Stimulated activated memory B cell treated with anti-CD40 and anti-IgM and Interleukin-4, amounts not matched to agents 10 μg/mL and 1 μg/mL and 100 μg/mL, for 72 hours (primary cell): Measurements from ENCODE around the gene CNBP.
"Not testable (repeated sequence)": the region's sequence is repeated elsewhere in the genome, so short reads cannot be mapped to it uniquely, and the experiment has no call there.

ENCODE experiments used
- ATAC-seq: fragments of 150-1000 bp; cut with Tn5 transposase; 2 replicates; pipeline ENCODE4 v1.10.0; 2021
- H3K27ac Mint-ChIP-seq: one replicate; pipeline ENCODE4 v1.8.0; 2022; ENCODE audit warnings: mild to moderate bottlenecking, mixed read lengths
- H3K27me3 Mint-ChIP-seq: one replicate; pipeline ENCODE4 v1.8.0; 2022; ENCODE audit warnings: mixed read lengths
- H3K36me3 Mint-ChIP-seq: one replicate; pipeline ENCODE4 v1.8.0; 2022; ENCODE audit warnings: mixed read lengths
- H3K4me1 Mint-ChIP-seq: one replicate; pipeline ENCODE4 v1.8.0; 2022; ENCODE audit warnings: mixed read lengths
- H3K4me3 Mint-ChIP-seq: one replicate; pipeline ENCODE4 v1.8.0; 2022; ENCODE audit warnings: mild to moderate bottlenecking, moderate library complexity, mixed read lengths
- H3K9me3 Mint-ChIP-seq: one replicate; pipeline ENCODE4 v1.8.0; 2022; ENCODE audit warnings: mixed read lengths

The CNBP gene

GRCh38 chr3:129199366-129199765, 15.7 kb upstream of the CNBP start:
- no peaks in the 10 kb centered on the region for H3K27me3 Mint-ChIP-seq
- H3K4me3 Mint-ChIP-seq, result no peak overlapping the region
- no peaks in the 10 kb centered on the region for H3K9me3 Mint-ChIP-seq
- ATAC-seq, result no peak
- peaks cover 19% of the 10 kb centered on the region for H3K4me1 Mint-ChIP-seq
- no peak overlapping the region for H3K27ac Mint-ChIP-seq
- H3K36me3 Mint-ChIP-seq, result no peaks in the 10 kb centered on the region

DNA sequence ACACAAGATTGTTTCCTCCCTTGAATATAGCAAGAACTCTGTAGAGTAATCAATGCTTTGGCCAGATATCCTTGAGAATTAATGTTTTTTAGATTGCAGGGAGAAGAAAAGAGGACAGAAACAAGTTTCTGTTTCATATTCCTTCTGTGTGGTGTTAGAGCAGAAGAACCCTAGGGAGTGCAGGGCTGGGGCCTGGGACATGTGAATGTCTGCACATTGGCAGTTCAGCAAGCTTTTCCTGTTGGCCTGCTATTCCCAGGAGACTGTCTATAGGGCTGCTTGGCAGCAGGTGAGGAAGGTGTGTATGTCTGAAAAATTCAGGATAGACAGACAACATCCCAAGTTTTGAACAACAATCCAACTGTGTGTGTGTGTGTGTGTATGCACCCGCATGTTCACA, 13.6 kb upstream of the CNBP start:
- Mint-ChIP-seq H3K4me1 (peaks cover 19% of the 10 kb centered on the region), H3K27ac (no peak overlapping the region)

GRCh38 chr3:129196601-129197000, 12.9 kb upstream of the CNBP start:
- ATAC-seq, result no peak
- H3K36me3 Mint-ChIP-seq, result no peaks in the 10 kb centered on the region
- no peak overlapping the region for H3K27ac Mint-ChIP-seq

More for the DNA sequence above, 13.6 kb upstream of the CNBP start:
- H3K27me3 Mint-ChIP-seq, result no peaks in the 10 kb centered on the region
- no peak for ATAC-seq
- no peak overlapping the region for H3K4me3 Mint-ChIP-seq
- H3K36me3 Mint-ChIP-seq, result no peaks in the 10 kb centered on the region
- H3K9me3 Mint-ChIP-seq, result no peaks in the 10 kb centered on the region

DNA sequence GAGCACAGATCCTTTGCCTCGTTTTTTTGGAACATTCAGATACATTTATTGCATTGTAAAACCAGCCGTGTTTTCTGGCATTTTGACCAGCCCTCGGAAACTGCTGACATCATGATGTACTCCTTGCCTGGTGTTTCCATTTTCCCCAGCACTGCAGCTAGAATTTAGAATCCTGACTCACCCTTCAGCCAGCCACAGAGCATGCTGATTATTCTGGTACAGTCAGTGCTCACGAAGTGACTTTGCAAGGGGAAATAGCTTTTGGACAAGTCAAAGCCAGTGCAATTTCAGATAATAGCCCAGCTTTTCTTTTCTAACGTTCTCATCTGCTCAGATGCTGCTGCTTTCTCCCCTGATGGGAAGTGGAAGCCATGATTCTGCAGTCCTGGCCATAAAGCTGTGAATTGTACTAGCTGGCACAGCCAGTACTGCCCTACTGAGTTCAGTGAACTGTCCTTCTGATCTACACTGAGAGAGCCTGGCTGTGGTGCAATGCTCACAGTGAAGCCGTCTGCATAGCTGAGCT, 12.1 kb upstream of the CNBP start:
- Mint-ChIP-seq H3K36me3 (no peaks in the 10 kb centered on the region), H3K4me3 (no peak overlapping the region), H3K4me1 (peaks cover 19% of the 10 kb centered on the region), H3K27ac (no peak overlapping the region), H3K9me3 (no peaks in the 10 kb centered on the region), H3K27me3 (no peaks in the 10 kb centered on the region)
- ATAC-seq, result no peak

More at GRCh38 chr3:129196601-129197000, 12.9 kb upstream of the CNBP start:
- Mint-ChIP-seq H3K27me3 (no peaks in the 10 kb centered on the region), H3K9me3 (no peaks in the 10 kb centered on the region), H3K4me1 (peaks cover 19% of the 10 kb centered on the region), H3K4me3 (no peak overlapping the region)

- not testable (repeated sequence) for H3K36me3 Mint-ChIP-seq, H3K4me3 Mint-ChIP-seq, ATAC-seq, H3K27me3 Mint-ChIP-seq, H3K9me3 Mint-ChIP-seq, H3K27ac Mint-ChIP-seq, H3K4me1 Mint-ChIP-seq
Measured at GRCh38 chr3:129189793-129190192, 6.1 kb upstream of the CNBP start.

DNA sequence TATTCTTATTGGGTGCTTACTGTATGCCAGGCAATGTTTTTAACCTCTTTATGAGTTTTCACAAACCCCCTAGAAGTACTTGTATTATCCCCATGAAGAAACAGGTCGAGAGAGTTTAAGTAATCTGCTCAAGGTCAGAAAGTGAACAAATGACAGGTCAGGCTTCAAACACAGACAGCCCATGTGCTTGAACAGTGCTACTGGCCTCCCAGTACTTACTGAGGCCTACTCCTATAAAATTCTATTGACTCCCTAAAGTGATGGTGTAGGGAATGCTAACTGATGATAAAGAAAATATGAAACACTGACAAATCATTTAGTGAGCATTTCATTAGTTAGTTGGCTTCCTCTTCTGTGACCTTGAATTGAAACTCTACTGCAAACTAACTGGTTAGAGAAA, 4.2 kb upstream of the CNBP start:
- ATAC-seq, result no peak
- H3K27ac Mint-ChIP-seq, result peak overlapping the region; percentile 81
- no peaks in the 10 kb centered on the region for H3K27me3 Mint-ChIP-seq
- peak overlapping the region; percentile 18 for H3K4me3 Mint-ChIP-seq
- H3K9me3 Mint-ChIP-seq, result no peaks in the 10 kb centered on the region
- peaks cover 11% of the 10 kb centered on the region for H3K36me3 Mint-ChIP-seq
- peaks cover 13% of the 10 kb centered on the region for H3K4me1 Mint-ChIP-seq

DNA sequence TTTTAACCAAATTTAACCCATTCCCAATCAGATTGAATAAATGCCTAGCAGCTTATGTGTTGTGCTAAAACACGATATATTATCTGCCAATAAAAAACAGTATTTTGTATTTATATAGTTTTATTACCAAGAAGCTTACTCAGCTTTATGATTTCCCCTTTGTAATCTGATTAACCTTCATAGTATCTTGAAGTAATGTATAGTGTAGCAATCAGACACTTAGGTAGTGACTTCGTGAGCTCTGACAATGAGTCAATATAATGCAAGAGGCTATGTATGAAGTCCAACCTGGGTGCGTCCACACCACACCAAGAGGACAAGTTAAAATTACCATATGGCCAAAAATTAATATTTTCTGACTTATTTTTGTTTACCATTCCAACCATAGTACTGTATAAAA, 2.1 kb upstream of the CNBP start:
- no peak overlapping the region for H3K27ac Mint-ChIP-seq
- H3K4me1 Mint-ChIP-seq, result peaks cover 31% of the 10 kb centered on the region
- peaks cover 24% of the 10 kb centered on the region for H3K36me3 Mint-ChIP-seq
- no peak for ATAC-seq
- no peak overlapping the region for H3K4me3 Mint-ChIP-seq
- H3K9me3 Mint-ChIP-seq, result no peaks in the 10 kb centered on the region
- H3K27me3 Mint-ChIP-seq, result no peaks in the 10 kb centered on the region

DNA sequence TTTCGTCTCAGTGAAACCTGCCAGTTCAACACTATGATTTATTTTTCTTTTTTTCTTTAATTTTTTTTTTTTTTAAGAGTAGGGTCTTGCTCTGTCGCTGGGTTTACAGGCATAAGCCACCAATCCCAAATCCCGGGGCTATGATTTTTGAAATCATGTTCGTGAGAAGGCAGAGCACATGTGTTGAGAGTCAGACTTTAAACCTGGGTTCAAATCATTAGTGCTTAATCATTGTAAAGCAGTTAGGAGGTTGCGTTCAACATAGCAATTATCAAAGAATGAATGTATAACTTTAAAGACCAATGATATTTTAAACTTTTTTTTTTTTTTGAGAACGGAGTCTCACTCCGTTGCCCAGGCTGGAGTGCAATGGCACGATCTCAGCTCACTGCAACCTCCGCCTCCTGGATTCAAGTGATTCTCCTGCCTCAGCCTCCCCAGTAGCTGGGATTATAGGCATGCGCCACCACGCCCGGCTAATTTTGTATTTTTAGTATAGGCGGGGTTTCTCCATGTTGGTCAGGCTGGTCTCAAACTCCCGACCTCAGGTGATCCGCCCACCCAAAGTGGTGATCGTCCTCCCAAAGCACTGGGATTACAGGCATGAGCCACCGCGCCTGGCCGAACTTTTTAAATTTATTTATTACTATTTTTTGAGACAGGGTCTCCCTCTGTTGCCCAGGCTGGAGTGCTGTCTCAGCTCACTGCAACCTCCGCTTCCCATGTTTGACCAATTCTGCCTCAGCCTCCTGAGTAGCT, 1.3 kb upstream of the CNBP start:
- peaks cover 39% of the 10 kb centered on the region for H3K4me1 Mint-ChIP-seq
- not testable (repeated sequence) for H3K27me3 Mint-ChIP-seq, ATAC-seq, H3K9me3 Mint-ChIP-seq
- peak overlapping the region; percentile 100 for H3K27ac Mint-ChIP-seq
- H3K4me3 Mint-ChIP-seq, result peak overlapping the region; percentile 95
- peaks cover 24% of the 10 kb centered on the region for H3K36me3 Mint-ChIP-seq

DNA sequence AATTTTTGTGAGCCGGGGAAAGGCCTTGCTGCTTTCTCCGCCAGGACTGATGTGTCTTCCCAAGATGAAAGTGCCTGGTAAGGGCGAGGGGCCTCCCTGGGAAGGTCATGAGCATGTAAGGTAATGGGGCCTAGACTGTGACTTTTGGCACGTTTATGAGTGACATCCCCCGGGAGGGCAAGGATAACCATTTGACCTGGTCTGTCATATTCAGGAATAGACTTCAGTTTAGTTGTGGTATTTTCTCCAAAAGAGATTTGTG, 631 bp upstream of the CNBP start:
- ATAC-seq, result no peak
- peaks cover 27% of the 10 kb centered on the region for H3K36me3 Mint-ChIP-seq
- H3K4me1 Mint-ChIP-seq, result peaks cover 46% of the 10 kb centered on the region
- no peaks in the 10 kb centered on the region for H3K9me3 Mint-ChIP-seq
- H3K27ac Mint-ChIP-seq, result peak overlapping the region; percentile 100
- no peaks in the 10 kb centered on the region for H3K27me3 Mint-ChIP-seq
- H3K4me3 Mint-ChIP-seq, result peak overlapping the region; percentile 95

DNA sequence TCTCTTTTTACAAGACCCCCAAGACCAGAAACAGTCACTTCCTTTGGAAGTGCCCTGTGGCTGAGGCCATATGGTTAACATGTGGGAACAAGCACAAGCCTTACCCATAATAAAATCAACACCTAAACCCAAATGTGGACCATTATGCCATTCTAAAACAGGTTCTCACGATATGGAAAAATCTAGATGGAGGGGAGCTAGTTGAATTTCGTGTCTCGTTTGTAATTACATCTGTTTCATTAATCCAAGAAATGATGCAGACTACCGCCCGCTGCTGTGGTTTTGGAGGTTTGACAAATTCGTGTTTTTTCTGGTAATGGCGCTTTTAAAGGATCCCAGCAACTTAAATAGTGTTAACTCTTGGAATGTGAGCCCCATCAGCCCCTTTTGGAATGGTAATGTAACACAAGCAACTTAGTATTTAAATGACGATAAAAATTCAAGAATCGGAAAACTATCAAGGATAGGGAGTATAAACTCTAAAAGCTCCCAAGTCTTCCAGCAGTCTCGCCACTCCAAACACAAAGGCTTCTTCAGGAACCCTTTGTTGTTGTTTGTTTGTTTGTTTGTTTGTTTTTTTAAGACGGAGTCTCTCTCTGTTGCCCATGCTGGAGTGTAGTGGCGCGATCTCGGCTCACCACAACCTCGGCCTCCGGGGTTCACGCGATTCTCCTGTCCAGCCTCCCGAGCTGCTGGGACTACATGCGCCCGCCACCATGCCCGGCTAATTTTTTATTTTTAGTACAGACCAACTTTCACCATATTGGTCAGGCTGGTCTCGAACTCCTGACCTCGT, 1.1 kb downstream of the CNBP start:
- peaks cover 33% of the 10 kb centered on the region for H3K36me3 Mint-ChIP-seq
- no peaks in the 10 kb centered on the region for H3K27me3 Mint-ChIP-seq
- ATAC-seq, result no peak

GRCh38 chr3:129181819-129182218, 1.9 kb downstream of the CNBP start:
- no peaks in the 10 kb centered on the region for H3K9me3 Mint-ChIP-seq
- no peak for ATAC-seq
- H3K4me1 Mint-ChIP-seq, result peaks cover 65% of the 10 kb centered on the region
- H3K27ac Mint-ChIP-seq, result peak overlapping the region; percentile 100
- H3K27me3 Mint-ChIP-seq, result no peaks in the 10 kb centered on the region
- H3K4me3 Mint-ChIP-seq, result peak overlapping the region; percentile 95
- H3K36me3 Mint-ChIP-seq, result peaks cover 34% of the 10 kb centered on the region

More for the DNA sequence above, 1.1 kb downstream of the CNBP start:
- Mint-ChIP-seq H3K9me3 (no peaks in the 10 kb centered on the region), H3K4me1 (peaks cover 58% of the 10 kb centered on the region), H3K4me3 (peak overlapping the region; percentile 95), H3K27ac (peak overlapping the region; percentile 100)

DNA sequence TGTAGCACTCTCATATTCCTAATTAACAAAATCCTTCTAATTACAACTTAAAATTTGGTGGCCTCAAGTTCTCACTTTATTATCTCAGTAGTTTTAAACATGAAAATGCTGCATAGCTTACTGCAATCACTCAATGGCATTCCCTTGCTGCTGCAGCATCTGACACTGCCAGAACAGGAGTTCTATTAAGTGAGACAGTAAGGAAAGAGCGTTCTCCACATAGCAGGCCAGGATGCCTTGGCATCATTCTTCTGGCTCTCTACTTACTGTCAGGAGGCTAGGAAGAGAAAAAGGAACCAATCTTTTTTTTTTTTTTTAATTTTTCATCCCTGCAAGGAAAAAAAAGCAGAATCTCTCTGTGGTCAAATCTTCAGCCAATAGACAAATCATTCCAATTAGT, 3.2 kb downstream of the CNBP start:
- H3K27ac Mint-ChIP-seq, result peak overlapping the region; percentile 100
- peak overlapping the region; percentile 95 for H3K4me3 Mint-ChIP-seq

DNA sequence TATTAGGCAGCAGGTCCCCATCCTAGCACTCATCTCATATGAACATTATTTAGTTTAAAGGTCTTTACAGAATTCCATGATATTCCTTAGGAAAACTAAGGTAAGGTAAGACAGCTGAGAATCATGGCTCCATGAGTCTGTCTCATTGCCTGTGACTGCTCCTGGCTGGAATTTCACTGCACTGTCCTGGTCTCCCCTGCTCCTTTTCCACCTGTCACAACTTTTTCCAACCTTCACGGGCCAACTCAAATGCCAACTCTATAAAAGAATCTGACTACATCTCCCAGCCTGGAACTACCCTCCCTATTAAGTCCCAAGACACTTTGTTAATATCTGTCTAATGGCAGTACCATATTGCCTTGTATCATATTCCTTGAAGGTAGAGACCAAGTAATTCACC, 7.6 kb downstream of the CNBP start:
- peaks cover 69% of the 10 kb centered on the region for H3K4me1 Mint-ChIP-seq
- H3K27ac Mint-ChIP-seq, result no peak overlapping the region
- H3K36me3 Mint-ChIP-seq, result peaks cover 28% of the 10 kb centered on the region
- no peaks in the 10 kb centered on the region for H3K27me3 Mint-ChIP-seq
- no peak for ATAC-seq
- no peaks in the 10 kb centered on the region for H3K9me3 Mint-ChIP-seq
- no peak overlapping the region for H3K4me3 Mint-ChIP-seq

More for the DNA sequence above, 3.2 kb downstream of the CNBP start:
- Mint-ChIP-seq H3K27me3 (no peaks in the 10 kb centered on the region), H3K4me1 (peaks cover 78% of the 10 kb centered on the region), H3K9me3 (no peaks in the 10 kb centered on the region), H3K36me3 (peaks cover 45% of the 10 kb centered on the region)
- no peak for ATAC-seq

DNA sequence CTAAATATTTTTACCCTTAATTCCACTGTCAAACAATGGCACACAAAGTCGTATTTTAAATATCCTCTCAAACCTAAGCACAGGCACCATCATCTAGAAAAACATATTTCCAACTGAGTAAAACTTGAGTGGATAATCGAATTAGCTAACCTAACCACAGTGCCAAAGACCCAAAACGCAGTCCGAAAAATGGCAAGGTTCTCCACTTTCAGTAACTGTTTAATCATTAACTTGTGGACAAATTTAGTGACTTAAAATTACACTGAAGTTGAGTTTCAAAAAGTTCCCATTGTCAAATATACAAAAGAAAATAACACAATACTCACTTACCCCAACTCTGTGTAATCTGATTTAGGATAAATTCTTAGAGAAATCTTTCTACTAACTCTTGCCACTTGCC, 10.0 kb downstream of the CNBP start:
- Mint-ChIP-seq H3K36me3 (peaks cover 33% of the 10 kb centered on the region), H3K4me1 (peaks cover 48% of the 10 kb centered on the region), H3K4me3 (no peak overlapping the region), H3K9me3 (no peaks in the 10 kb centered on the region), H3K27ac (no peak overlapping the region), H3K27me3 (no peaks in the 10 kb centered on the region)
- no peak for ATAC-seq

- Mint-ChIP-seq H3K27me3 (no peaks in the 10 kb centered on the region), H3K9me3 (no peaks in the 10 kb centered on the region), H3K36me3 (peaks cover 33% of the 10 kb centered on the region), H3K4me1 (peaks cover 42% of the 10 kb centered on the region), H3K4me3 (no peak overlapping the region), H3K27ac (no peak overlapping the region)
- ATAC-seq, result no peak
Measured at GRCh38 chr3:129173206-129173605, 10.5 kb downstream of the CNBP start.
